Right cardiac atrium (tissue), 5 donors: Measurements from ENCODE around the gene HSPA13. TPM values are rescaled to one million over a fixed set of nuclear protein-coding genes. Genes with fewer than 3 reads are reported as not detected.

Experiments
- polyA plus RNA-seq: library from polyadenylated mRNA; stranded (reverse); fragments of 200-250 nt; gene quantifications from one replicate; pipeline ENCODE4 v1.2.3, GENCODE V29; 2013
- total RNA-seq, 4 donors: library from RNA; stranded (reverse); fragmentation: NEBNext Ultra II Directional; extraction: Animal tissue kit (Norgen Biotek cat#: 25700); gene quantifications; one replicate each; pipeline ENCODE4 v1.2.1, GENCODE V29; 2021
- donor health status: healthy with polysubstance abuse.
- donor health status: DM: no; HTN: yes; CAD: no.
- donor health status: DM: no; HTN: no; CAD: no.
- donor health status: DM: no; HTN: yes; CAD: no; lungs with severe emphysema.
- donor health status: DM: yes; HTN: yes; CAD: no.

Gene HSPA13
- total and polyA plus RNA-seq, 5 donors = 9.1 to 37.6 (median 17.6) TPM

Other genes with a start within 250 kb of the HSPA13 start
- gene LIPI, start 172.2 kb downstream of the HSPA13 start, total RNA-seq = not detected
- not detected for gene LIPI, start 172.2 kb downstream of the HSPA13 start, polyA plus RNA-seq
- gene RBM11, start 167.0 kb downstream of the HSPA13 start, total RNA-seq = 1 to 10 TPM; 1.1 to 5.0 (median 1.9) TPM
- 2.3 TPM for gene RBM11, start 167.0 kb downstream of the HSPA13 start, polyA plus RNA-seq
- 1 to 10 TPM; 2.8 to 4.7 (median 4.1) TPM for gene SAMSN1, start 163.2 kb upstream of the HSPA13 start, total RNA-seq
- gene SAMSN1, start 163.2 kb upstream of the HSPA13 start, polyA plus RNA-seq = 1.9 TPM